ENCODE measurements around the gene PCBP2.

DNA sequence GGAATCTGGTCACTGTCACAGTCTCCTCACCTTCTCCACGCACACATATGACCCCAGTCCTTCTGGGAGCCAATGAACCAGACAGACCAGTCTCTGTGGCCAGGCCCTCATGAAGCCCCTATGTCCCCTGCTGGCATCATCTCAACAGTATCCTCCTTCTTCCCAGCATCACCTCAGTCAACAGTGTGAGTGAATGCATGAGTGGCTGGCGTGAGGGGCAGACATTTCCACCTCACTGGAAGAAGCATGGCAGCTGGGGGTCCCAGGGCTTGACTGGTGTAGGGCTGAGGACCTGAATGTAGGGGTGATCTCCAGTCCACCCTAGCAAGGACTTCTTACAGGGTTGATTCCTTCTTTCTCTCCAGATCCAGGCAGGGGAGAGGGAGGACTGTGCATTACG is 45.6 kb downstream of the PCBP2 start:
- TF ChIP-seq CTCF (IDR thresholded peaks at IDR 0.05), result no peak
- TF ChIP-seq EZH2phosphoT487 (IDR thresholded peaks at IDR 0.05), result no peak
- no peak for TF ChIP-seq EZH2 (IDR thresholded peaks at IDR 0.05)
